Measurements from ENCODE around the gene PTPRT.

DNA sequence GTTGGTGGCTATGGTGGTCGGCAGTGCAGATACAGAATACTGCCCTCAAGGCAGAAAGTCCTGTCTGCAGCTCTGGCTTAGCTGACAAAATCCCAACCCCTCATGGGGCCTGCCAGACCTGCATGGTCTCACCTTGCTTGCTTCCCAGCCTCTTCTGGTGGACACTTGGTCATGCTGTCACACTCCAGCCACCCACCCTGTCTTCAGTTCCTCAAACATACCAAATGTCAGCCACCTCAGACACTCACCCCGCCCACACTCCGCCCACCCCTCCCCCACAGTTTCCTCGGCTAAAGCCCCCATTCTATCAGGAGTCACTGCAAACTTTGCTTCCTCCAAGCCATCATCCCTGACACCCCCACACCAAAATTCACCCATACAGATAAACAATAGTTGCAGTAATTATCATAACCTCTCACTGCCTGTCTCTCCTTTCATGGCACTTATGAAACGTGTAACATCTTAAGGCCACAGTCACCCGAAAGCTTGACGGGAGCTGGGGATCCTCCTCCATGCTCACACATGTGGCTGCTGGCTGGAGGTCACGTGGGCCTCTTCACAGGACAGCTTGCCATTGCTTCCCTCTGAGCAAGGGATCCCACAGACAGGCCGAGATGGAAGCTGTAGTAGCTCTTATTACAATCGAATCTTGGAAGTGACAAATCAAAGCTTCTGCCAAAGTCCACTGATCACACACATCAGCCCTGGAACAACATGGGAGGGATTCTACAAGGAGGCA is 202.2 kb downstream of the PTPRT start:
- TF ChIP-seq, protein P1, sequence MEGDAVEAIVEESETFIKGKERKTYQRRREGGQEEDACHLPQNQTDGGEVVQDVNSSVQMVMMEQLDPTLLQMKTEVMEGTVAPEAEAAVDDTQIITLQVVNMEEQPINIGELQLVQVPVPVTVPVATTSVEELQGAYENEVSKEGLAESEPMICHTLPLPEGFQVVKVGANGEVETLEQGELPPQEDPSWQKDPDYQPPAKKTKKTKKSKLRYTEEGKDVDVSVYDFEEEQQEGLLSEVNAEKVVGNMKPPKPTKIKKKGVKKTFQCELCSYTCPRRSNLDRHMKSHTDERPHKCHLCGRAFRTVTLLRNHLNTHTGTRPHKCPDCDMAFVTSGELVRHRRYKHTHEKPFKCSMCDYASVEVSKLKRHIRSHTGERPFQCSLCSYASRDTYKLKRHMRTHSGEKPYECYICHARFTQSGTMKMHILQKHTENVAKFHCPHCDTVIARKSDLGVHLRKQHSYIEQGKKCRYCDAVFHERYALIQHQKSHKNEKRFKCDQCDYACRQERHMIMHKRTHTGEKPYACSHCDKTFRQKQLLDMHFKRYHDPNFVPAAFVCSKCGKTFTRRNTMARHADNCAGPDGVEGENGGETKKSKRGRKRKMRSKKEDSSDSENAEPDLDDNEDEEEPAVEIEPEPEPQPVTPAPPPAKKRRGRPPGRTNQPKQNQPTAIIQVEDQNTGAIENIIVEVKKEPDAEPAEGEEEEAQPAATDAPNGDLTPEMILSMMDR (conservative IDR thresholded peaks at IDR 0.05; ENCODE audit: low read depth in 2 of 2): no peak
- TF ChIP-seq POLR2AphosphoS5 (IDR thresholded peaks at IDR 0.05; ENCODE audit: low read depth) (no peak), EZH2phosphoT487 (IDR thresholded peaks at IDR 0.05; ENCODE audit: unreplicated experiment) (no peak), EZH2 (IDR thresholded peaks at IDR 0.05; ENCODE audit: low read depth, unreplicated experiment) (no peak), JUNB (IDR thresholded peaks at IDR 0.05; ENCODE audit: unreplicated experiment) (no peak), CREB1 (CRISPR knock-in tag; IDR thresholded peaks at IDR 0.05; ENCODE audit: low read depth) (no peak), ZNF114 (CRISPR knock-in tag; IDR thresholded peaks at IDR 0.05) (no peak), STAT1 (IDR thresholded peaks at IDR 0.05; ENCODE audit: unreplicated experiment) (no peak), ZNF331 (CRISPR knock-in tag; IDR thresholded peaks at IDR 0.05; ENCODE audit: low read depth) (no peak), NANOG (IDR thresholded peaks at IDR 0.05; ENCODE audit: borderline replicate concordance) (no peak)
- TF ChIP-seq, protein P2, sequence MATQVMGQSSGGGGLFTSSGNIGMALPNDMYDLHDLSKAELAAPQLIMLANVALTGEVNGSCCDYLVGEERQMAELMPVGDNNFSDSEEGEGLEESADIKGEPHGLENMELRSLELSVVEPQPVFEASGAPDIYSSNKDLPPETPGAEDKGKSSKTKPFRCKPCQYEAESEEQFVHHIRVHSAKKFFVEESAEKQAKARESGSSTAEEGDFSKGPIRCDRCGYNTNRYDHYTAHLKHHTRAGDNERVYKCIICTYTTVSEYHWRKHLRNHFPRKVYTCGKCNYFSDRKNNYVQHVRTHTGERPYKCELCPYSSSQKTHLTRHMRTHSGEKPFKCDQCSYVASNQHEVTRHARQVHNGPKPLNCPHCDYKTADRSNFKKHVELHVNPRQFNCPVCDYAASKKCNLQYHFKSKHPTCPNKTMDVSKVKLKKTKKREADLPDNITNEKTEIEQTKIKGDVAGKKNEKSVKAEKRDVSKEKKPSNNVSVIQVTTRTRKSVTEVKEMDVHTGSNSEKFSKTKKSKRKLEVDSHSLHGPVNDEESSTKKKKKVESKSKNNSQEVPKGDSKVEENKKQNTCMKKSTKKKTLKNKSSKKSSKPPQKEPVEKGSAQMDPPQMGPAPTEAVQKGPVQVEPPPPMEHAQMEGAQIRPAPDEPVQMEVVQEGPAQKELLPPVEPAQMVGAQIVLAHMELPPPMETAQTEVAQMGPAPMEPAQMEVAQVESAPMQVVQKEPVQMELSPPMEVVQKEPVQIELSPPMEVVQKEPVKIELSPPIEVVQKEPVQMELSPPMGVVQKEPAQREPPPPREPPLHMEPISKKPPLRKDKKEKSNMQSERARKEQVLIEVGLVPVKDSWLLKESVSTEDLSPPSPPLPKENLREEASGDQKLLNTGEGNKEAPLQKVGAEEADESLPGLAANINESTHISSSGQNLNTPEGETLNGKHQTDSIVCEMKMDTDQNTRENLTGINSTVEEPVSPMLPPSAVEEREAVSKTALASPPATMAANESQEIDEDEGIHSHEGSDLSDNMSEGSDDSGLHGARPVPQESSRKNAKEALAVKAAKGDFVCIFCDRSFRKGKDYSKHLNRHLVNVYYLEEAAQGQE (IDR thresholded peaks at IDR 0.05; ENCODE audit: unreplicated experiment): no peak
- TF ChIP-seq, protein P3, sequence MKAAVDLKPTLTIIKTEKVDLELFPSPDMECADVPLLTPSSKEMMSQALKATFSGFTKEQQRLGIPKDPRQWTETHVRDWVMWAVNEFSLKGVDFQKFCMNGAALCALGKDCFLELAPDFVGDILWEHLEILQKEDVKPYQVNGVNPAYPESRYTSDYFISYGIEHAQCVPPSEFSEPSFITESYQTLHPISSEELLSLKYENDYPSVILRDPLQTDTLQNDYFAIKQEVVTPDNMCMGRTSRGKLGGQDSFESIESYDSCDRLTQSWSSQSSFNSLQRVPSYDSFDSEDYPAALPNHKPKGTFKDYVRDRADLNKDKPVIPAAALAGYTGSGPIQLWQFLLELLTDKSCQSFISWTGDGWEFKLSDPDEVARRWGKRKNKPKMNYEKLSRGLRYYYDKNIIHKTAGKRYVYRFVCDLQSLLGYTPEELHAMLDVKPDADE (IDR thresholded peaks at IDR 0.05): no peak
- TF ChIP-seq, protein P4, sequence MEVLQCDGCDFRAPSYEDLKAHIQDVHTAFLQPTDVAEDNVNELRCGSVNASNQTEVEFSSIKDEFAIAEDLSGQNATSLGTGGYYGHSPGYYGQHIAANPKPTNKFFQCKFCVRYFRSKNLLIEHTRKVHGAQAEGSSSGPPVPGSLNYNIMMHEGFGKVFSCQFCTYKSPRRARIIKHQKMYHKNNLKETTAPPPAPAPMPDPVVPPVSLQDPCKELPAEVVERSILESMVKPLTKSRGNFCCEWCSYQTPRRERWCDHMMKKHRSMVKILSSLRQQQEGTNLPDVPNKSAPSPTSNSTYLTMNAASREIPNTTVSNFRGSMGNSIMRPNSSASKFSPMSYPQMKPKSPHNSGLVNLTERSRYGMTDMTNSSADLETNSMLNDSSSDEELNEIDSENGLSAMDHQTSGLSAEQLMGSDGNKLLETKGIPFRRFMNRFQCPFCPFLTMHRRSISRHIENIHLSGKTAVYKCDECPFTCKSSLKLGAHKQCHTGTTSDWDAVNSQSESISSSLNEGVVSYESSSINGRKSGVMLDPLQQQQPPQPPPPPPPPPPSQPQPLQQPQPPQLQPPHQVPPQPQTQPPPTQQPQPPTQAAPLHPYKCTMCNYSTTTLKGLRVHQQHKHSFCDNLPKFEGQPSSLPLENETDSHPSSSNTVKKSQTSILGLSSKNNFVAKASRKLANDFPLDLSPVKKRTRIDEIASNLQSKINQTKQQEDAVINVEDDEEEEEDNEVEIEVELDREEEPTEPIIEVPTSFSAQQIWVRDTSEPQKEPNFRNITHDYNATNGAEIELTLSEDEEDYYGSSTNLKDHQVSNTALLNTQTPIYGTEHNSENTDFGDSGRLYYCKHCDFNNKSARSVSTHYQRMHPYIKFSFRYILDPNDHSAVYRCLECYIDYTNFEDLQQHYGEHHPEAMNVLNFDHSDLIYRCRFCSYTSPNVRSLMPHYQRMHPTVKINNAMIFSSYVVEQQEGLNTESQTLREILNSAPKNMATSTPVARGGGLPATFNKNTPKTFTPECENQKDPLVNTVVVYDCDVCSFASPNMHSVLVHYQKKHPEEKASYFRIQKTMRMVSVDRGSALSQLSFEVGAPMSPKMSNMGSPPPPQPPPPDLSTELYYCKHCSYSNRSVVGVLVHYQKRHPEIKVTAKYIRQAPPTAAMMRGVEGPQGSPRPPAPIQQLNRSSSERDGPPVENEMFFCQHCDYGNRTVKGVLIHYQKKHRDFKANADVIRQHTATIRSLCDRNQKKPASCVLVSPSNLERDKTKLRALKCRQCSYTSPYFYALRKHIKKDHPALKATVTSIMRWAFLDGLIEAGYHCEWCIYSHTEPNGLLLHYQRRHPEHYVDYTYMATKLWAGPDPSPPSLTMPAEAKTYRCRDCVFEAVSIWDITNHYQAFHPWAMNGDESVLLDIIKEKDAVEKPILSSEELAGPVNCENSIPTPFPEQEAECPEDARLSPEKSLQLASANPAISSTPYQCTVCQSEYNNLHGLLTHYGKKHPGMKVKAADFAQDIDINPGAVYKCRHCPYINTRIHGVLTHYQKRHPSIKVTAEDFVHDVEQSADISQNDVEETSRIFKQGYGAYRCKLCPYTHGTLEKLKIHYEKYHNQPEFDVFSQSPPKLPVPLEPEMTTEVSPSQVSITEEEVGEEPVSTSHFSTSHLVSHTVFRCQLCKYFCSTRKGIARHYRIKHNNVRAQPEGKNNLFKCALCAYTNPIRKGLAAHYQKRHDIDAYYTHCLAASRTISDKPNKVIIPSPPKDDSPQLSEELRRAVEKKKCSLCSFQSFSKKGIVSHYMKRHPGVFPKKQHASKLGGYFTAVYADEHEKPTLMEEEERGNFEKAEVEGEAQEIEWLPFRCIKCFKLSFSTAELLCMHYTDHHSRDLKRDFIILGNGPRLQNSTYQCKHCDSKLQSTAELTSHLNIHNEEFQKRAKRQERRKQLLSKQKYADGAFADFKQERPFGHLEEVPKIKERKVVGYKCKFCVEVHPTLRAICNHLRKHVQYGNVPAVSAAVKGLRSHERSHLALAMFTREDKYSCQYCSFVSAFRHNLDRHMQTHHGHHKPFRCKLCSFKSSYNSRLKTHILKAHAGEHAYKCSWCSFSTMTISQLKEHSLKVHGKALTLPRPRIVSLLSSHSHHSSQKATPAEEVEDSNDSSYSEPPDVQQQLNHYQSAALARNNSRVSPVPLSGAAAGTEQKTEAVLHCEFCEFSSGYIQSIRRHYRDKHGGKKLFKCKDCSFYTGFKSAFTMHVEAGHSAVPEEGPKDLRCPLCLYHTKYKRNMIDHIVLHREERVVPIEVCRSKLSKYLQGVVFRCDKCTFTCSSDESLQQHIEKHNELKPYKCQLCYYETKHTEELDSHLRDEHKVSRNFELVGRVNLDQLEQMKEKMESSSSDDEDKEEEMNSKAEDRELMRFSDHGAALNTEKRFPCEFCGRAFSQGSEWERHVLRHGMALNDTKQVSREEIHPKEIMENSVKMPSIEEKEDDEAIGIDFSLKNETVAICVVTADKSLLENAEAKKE (CRISPR knock-in tag; IDR thresholded peaks at IDR 0.05): no peak
